Measurements from ENCODE around the gene LRRC47. TPM values are rescaled to one million over a fixed set of nuclear protein-coding genes. Genes with fewer than 3 reads are reported as not detected.

The LRRC47 gene
- total RNA-seq, 3 donors from 2014 or later: 31.5 to 34.2 (median 34.2) TPM

DNA sequence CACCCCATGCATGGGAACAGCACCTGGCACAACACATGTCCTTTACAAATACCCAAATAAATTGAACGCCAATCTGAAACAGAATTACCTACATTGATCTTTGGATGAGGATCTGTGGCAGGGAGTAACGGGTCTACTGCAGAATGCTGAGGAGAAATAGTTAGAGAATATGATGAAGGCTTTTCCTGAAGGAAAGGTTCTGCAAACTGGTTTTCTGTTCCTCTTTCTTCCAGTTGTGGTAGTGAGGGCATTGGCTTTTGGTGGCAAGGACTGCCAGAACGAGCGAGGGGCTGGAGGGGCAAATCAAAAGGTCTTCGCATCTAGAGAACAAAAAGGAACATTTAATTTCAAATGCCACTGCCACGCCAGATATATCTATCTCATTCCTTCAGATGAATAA is 40.9 kb upstream of the LRRC47 start:
- intact Hi-C loops (cut with DNase I; ENCODE audit: low total_unique reads): no loop called here
- peaks cover 11% of the 10 kb centered on the region for H3K36me3 ChIP-seq
- no peak overlapping the region for H3K4me3 ChIP-seq
- H3K9me3 ChIP-seq: peaks cover 0 to 10% of the 10 kb centered on the region in 2 donors
- no peaks in the 10 kb centered on the region for H3K27me3 ChIP-seq
- DNase-seq (ENCODE audit: low spot score in 2 of 2): no peak
- no peak overlapping the region for H3K27ac ChIP-seq
- TF ChIP-seq POLR2A (IDR thresholded peaks at IDR 0.05) (no peak), POLR2AphosphoS5 (IDR thresholded peaks at IDR 0.05) (no peak), CTCF (IDR thresholded peaks at IDR 0.05) (no peak)
- H3K4me1 ChIP-seq: no peaks in the 10 kb centered on the region

DNA sequence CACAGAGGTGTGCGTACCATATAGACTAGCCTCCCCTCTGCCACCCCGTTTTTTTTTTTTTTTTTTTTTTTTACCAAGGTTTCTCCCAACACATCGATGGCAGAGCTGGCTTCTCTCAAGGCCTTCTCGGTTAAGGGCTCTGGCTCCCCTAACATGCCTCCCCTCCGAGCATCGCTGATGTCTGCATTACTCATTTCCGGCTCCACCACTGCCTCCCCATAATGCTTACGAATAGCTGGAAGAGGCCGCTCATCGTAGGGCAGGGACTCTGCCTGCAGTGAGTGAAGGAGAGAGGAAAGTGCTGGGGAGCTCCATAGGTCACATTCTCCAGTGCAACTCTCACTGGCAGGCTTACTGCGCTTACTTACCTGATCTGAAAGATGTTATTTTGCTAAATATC is 40.1 kb upstream of the LRRC47 start:
- no peak for DNase-seq (ENCODE audit: low spot score in 2 of 2)
- Histone ChIP-seq H3K27ac (no peak overlapping the region), H3K4me3 (no peak overlapping the region), H3K9me3 (peaks cover 0 to 10% of the 10 kb centered on the region in 2 donors), H3K36me3 (peaks cover 11% of the 10 kb centered on the region), H3K4me1 (no peaks in the 10 kb centered on the region), H3K27me3 (no peaks in the 10 kb centered on the region)
- TF ChIP-seq POLR2A (IDR thresholded peaks at IDR 0.05) (no peak), POLR2AphosphoS5 (IDR thresholded peaks at IDR 0.05) (no peak), CTCF (IDR thresholded peaks at IDR 0.05) (no peak)
- intact Hi-C loops (cut with DNase I; ENCODE audit: low total_unique reads): no loop called here

GRCh38 chr1:3834701-3835100 is 38.4 kb upstream of the LRRC47 start:
- Histone ChIP-seq H3K4me3 (no peak overlapping the region), H3K27ac (no peak overlapping the region), H3K9me3 (peaks cover 0 to 10% of the 10 kb centered on the region in 2 donors), H3K27me3 (no peaks in the 10 kb centered on the region), H3K4me1 (no peaks in the 10 kb centered on the region), H3K36me3 (peaks cover 11% of the 10 kb centered on the region)
- intact Hi-C loops (cut with DNase I; ENCODE audit: low total_unique reads): no loop called here
- DNase-seq (ENCODE audit: low spot score in 2 of 2): no peak
- TF ChIP-seq CTCF (IDR thresholded peaks at IDR 0.05) (no peak), POLR2A (IDR thresholded peaks at IDR 0.05) (no peak), POLR2AphosphoS5 (IDR thresholded peaks at IDR 0.05) (no peak)

- intact Hi-C loops (cut with DNase I; ENCODE audit: low total_unique reads): no loop called here
- Histone ChIP-seq H3K4me1 (no peaks in the 10 kb centered on the region), H3K4me3 (no peak overlapping the region), H3K9me3 (no peaks in the 10 kb centered on the region), H3K27me3 (no peaks in the 10 kb centered on the region), H3K36me3 (no peaks in the 10 kb centered on the region), H3K27ac (no peak overlapping the region)
- TF ChIP-seq POLR2AphosphoS5 (IDR thresholded peaks at IDR 0.05) (no peak), POLR2A (IDR thresholded peaks at IDR 0.05) (no peak), CTCF (IDR thresholded peaks at IDR 0.05) (no peak)
- no peak for DNase-seq (ENCODE audit: low spot score in 2 of 2)
Measured at GRCh38 chr1:3831689-3832088, 35.4 kb upstream of the LRRC47 start.

DNA sequence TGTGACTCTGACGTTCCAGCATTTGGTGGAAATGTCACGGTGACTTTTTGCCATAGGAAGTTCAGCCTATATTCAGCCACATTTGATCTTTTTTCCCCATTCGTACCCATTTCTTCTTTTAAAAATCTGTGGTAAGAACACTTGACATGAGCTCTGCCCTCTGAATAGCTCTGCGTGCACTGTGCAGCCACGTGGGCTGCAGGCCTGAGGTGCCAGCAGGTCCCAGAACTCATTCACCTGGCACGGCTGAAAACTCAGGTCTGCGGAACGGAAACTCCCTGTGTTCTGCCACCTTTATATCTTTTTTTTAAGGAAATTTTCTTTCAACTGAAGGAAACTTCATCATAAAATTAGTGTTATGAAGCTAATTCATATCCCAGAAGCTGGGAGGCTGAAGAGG is 32.1 kb upstream of the LRRC47 start:
- Histone ChIP-seq H3K4me1 (no peaks in the 10 kb centered on the region), H3K27ac (no peak overlapping the region), H3K36me3 (peaks cover 9% of the 10 kb centered on the region), H3K4me3 (no peak overlapping the region), H3K9me3 (no peaks in the 10 kb centered on the region), H3K27me3 (no peaks in the 10 kb centered on the region)
- intact Hi-C loops (cut with DNase I; ENCODE audit: low total_unique reads): no loop called here
- no peak for TF ChIP-seq POLR2A (IDR thresholded peaks at IDR 0.05)
- TF ChIP-seq POLR2AphosphoS5 (IDR thresholded peaks at IDR 0.05): no peak
- TF ChIP-seq CTCF (IDR thresholded peaks at IDR 0.05): no peak
- DNase-seq (ENCODE audit: low spot score in 2 of 2): no peak
